ENCODE measurements around the gene PCDHGB5.
"Not testable (repeated sequence)": the region's sequence is repeated elsewhere in the genome, so short reads cannot be mapped to it uniquely, and the experiment has no call there.

The PCDHGB5 gene

DNA sequence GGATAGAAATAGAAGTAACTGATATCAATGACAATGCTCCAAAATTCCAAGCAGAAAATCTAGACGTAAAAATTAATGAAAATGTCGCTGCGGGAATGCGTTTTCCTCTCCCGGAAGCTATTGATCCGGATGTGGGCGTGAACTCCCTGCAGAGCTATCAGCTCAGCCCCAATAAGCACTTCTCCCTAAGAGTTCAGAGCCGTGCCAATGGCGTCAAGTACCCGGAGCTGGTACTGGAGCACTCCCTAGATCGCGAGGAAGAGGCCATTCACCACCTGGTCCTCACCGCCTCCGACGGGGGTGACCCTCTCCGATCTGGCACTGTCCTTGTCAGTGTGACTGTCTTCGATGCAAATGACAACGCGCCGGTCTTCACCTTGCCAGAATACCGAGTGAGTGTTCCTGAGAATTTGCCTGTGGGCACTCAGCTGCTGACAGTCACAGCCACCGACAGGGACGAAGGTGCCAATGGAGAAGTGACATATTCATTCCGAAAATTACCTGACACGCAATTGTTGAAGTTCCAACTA is 15.9 kb downstream of the PCDHGB5 start:
- DNase-seq = no peak

GRCh38 chr5:141414548-141415274 is 17.0 kb downstream of the PCDHGB5 start:
- DNase-seq = not testable (repeated sequence)

- not testable (repeated sequence) for DNase-seq
Measured at GRCh38 chr5:141415275-141415618, 17.5 kb downstream of the PCDHGB5 start.

DNA sequence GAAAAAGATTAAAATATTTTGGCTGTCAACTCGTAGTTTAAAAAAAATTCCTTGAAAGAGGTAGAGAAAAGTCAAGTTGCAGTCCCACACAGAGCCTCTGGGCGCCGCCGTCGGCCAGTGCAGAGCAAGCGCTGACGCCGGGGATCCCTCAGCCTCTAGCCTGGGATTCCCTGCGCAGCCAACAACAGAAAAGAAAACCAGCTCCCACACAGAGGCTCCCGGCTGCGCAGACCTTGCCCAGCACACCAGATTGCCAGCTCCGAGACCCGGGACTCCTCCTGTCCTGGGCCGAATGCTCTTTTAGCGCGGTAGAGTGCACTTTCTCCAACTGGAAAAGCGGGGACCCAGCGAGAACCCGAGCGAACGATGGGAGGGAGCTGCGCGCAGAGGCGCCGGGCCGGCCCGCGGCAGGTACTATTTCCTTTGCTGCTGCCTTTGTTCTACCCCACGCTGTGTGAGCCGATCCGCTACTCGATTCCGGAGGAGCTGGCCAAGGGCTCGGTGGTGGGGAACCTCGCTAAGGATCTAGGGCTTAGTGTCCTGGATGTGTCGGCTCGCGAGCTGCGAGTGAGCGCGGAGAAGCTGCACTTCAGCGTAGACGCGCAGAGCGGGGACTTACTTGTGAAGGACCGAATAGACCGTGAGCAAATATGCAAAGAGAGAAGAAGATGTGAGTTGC is 19.9 kb downstream of the PCDHGB5 start, which contains the start of gene PCDHGB7:
PCDHGB7 (plus strand) TSS at position 184 of the 679 bp plus-strand sequence; CDS start at position 367, 183 bp downstream.
- not testable (repeated sequence) for DNase-seq

DNA sequence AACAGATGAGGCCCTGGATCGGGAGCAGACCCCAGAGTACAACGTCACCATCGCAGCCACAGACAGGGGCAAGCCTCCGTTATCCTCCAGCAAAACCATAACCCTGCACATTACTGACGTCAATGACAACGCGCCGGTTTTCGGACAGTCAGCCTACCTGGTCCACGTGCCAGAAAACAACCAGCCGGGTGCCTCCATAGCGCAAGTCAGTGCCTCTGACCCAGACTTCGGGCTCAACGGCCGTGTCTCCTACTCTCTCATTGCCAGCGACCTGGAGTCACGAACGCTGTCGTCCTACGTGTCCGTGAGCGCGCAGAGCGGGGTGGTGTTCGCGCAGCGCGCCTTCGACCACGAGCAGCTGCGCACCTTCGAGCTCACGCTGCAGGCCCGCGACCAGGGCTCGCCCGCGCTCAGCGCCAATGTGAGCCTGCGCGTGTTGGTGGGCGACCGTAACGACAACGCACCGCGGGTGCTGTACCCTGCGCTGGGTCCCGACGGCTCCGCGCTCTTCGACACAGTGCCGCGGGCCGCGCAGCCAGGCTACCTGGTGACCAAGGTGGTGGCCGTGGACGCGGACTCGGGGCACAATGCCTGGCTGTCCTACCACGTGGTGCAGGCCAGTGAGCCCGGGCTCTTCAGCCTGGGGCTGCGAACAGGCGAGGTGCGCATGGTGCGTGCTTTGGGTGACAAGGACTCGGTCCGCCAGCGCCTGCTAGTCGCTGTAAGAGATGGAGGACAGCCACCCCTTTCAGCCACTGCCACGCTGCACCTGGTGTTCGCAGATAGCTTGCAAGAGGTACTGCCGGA is 21.5 kb downstream of the PCDHGB5 start:
- DNase-seq = no peak

DNA sequence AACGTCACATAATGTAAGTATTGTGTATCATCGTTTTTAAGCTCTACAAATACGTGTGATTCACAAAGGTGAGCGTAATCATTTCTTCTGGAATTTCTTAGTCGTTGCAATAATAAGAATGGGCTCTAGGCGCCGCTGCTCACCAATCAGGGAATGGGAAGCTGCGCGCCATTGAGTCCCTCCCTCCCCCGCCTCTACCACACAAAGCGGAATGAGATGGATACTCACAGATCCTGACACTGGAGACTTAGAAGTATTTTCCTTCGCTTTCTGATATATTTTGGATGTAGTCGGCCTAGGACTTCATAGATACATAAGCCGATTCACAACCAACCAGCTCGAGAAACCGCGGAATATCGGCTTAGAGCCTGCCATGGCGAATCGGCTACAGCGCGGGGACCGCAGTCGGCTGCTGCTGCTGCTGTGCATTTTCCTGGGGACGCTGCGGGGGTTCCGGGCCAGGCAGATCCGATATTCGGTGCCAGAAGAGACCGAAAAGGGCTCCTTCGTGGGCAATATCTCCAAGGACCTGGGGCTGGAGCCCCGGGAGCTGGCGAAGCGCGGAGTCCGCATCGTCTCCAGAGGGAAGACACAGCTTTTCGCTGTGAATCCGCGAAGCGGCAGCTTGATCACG is 23.2 kb downstream of the PCDHGB5 start, which contains the start of gene PCDHGA11:
PCDHGA11 (plus strand) TSS at position 197 of the 634 bp plus-strand sequence; CDS start at position 374, 177 bp downstream.
- DNase-seq = no peak

GRCh38 chr5:141421489-141421855 is 23.7 kb downstream of the PCDHGB5 start:
- no peak for DNase-seq

DNA sequence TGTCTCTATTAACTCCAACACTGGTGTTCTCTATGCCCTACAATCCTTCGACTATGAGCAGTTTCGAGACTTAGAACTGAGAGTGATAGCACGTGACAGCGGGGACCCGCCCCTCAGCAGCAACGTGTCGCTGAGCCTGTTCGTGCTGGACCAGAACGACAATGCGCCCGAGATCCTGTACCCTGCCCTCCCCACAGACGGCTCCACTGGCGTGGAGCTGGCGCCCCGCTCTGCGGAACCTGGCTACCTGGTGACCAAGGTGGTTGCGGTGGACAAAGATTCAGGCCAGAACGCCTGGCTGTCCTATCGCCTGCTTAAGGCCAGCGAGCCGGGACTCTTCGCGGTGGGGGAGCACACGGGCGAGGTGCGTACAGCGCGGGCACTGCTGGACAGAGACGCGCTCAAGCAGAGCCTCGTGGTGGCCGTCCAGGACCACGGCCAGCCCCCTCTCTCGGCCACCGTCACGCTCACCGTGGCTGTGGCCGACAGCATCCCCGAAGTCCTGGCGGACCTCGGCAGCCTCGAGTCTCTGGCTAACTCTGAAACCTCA is 25.1 kb downstream of the PCDHGB5 start:
- DNase-seq = no peak

DNA sequence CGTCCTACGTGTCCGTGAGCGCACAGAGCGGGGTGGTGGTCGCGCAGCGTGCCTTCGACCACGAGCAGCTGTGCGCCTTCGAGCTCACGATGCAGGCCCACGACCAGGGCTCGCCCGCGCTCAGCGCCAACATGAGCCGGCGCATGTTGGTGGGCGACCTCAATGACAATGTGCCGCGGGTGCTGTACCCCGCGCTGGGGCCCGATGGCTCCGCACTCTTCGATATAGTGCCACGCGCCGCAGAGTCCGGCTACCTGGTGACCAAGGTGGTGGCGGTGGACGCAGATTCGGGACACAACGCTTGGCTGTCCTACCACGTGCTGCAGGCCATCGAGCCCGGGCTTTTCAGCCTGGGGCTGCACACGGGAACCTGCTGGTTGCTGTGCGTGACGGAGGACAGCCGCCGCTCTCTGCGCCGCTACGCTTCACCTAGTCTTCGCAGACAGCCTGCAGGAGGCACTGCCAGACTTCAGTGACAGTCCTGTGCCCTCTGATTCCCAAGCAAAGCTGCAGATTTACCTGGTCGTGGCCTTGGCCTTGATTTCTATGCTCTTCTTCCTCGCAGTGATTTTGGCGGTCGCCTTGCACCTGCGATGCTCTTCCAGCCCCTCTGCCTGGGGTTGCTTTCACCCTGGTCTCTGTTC is 30.2 kb downstream of the PCDHGB5 start:
- DNase-seq = no peak

DNA sequence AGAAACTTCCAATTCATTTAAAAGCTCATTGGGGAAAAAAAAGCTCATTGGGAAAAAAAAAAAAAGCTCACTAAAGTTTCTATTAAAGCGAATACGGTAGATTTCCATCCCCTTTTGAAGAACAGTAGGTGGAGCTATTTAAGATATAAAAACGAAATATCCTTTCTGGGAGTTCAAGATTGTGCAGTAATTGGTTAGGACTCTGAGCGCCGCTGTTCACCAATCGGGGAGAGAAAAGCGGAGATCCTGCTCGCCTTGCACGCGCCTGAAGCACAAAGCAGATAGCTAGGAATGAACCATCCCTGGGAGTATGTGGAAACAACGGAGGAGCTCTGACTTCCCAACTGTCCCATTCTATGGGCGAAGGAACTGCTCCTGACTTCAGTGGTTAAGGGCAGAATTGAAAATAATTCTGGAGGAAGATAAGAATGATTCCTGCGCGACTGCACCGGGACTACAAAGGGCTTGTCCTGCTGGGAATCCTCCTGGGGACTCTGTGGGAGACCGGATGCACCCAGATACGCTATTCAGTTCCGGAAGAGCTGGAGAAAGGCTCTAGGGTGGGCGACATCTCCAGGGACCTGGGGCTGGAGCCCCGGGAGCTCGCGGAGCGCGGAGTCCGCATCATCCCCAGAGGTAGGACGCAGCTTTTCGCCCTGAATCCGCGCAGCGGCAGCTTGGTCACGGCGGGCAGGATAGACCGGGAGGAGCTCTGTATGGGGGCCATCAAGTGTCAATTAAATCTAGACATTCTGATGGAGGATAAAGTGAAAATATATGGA is 32.8 kb downstream of the PCDHGB5 start, which contains the start of gene PCDHGA12:
PCDHGA12 (plus strand) TSS at position 176 of the 782 bp plus-strand sequence; CDS start at position 429, 253 bp downstream.
- no peak for DNase-seq

- DNase-seq = no peak
Measured at GRCh38 chr5:141431286-141431685, 33.5 kb downstream of the PCDHGB5 start.

- not testable (repeated sequence) for DNase-seq
Measured at GRCh38 chr5:141432308-141432707, 34.6 kb downstream of the PCDHGB5 start.

DNA sequence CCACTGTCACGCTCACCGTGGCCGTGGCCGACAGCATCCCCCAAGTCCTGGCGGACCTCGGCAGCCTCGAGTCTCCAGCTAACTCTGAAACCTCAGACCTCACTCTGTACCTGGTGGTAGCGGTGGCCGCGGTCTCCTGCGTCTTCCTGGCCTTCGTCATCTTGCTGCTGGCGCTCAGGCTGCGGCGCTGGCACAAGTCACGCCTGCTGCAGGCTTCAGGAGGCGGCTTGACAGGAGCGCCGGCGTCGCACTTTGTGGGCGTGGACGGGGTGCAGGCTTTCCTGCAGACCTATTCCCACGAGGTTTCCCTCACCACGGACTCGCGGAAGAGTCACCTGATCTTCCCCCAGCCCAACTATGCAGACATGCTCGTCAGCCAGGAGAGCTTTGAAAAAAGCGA is 35.0 kb downstream of the PCDHGB5 start:
- DNase-seq = not testable (repeated sequence)

DNA sequence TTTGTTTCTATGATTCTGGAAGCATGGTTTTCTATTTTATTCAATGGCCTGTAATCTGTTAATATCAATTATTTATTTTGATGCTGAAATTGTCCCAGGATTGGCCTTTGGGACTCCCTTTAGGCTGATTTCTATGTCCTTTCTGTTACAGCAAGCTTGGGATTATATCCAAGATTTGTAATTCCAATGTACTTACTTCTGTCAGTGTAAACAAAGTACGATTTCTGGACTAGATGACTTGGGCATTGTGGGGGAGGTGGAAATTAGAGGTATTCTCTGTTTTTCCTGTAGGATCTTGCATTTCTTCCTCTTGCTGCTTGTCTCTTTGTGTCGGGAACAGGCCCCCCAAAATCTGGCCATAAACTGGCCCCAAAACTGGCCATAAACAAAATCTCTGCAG is 36.3 kb downstream of the PCDHGB5 start:
- DNase-seq = no peak

- DNase-seq = no peak
Measured at GRCh38 chr5:141437221-141437620, 39.5 kb downstream of the PCDHGB5 start.

DNA sequence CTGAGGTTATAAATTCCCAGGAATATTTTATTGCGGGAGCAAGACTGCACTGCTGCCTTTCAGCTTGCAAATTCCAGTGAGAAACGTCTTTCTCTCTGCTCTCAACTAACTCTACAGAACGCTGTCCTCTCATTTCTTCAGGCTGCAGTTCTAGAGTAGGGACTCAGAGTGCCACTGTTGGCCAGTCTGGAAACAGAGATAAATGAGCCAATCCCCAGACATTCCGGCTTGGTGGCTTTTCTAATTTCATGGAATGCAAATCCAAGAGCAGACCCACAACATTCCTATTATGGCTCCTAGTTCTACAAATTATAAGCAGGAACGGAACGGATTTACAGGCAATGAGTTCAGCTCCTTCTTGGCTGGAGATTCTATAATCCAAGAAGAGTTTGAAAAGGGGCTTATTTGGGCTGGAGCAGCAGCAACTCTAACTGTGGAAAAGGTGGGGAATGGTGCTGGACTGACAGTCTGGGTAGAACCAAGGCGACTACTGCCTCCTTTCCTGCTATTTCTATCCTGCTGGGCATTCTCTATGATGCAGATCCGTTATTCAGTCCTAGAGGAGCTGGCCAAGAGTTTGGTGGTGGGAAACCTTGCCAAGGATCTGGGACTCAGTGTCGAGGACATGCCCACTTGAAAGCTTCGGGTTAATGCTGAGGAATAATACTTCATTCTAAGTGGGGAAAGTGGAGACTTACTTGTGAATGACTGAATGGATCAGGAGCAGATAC is 41.8 kb downstream of the PCDHGB5 start:
- DNase-seq = no peak

GRCh38 chr5:141440341-141440740 is 42.6 kb downstream of the PCDHGB5 start:
- no peak for DNase-seq

- no peak for DNase-seq
Measured at GRCh38 chr5:141441571-141442170, 43.9 kb downstream of the PCDHGB5 start.
